Measurements from ENCODE around the gene FBH1. TPM values are rescaled to one million over a fixed set of nuclear protein-coding genes. Genes with fewer than 3 reads are reported as not detected.

The FBH1 gene
- total and polyA plus RNA-seq, 10 of the 15 experiments (the other 5 are each of a cell fraction or from before 2014, with no cell fraction given), result 6.1 to 67.6 (median 47.2) TPM

GRCh38 chr10:5862360-5862961, 27.6 kb upstream of the FBH1 start (continued):
- TF ChIP-seq NR2F1 (conservative IDR thresholded peaks at IDR 0.05), result peak; percentile 100
- TF ChIP-seq MAX (IDR thresholded peaks at IDR 0.05; ENCODE audit: low read depth, low read length), result no peak
- peak; percentile 53 for TF ChIP-seq TCF12 (IDR thresholded peaks at IDR 0.05; ENCODE audit: low read depth, low read length)
- TF ChIP-seq, protein P1, sequence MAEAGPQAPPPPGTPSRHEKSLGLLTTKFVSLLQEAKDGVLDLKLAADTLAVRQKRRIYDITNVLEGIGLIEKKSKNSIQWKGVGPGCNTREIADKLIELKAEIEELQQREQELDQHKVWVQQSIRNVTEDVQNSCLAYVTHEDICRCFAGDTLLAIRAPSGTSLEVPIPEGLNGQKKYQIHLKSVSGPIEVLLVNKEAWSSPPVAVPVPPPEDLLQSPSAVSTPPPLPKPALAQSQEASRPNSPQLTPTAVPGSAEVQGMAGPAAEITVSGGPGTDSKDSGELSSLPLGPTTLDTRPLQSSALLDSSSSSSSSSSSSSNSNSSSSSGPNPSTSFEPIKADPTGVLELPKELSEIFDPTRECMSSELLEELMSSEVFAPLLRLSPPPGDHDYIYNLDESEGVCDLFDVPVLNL (IDR thresholded peaks at IDR 0.05; ENCODE audit: low read depth, low read length), result 0 out of 2 replicates have a peak, but pooled peaks have one; percentile 25
- no peak for TF ChIP-seq ZNF207 (IDR thresholded peaks at IDR 0.05; ENCODE audit: borderline replicate concordance)
- TF ChIP-seq, protein P2, sequence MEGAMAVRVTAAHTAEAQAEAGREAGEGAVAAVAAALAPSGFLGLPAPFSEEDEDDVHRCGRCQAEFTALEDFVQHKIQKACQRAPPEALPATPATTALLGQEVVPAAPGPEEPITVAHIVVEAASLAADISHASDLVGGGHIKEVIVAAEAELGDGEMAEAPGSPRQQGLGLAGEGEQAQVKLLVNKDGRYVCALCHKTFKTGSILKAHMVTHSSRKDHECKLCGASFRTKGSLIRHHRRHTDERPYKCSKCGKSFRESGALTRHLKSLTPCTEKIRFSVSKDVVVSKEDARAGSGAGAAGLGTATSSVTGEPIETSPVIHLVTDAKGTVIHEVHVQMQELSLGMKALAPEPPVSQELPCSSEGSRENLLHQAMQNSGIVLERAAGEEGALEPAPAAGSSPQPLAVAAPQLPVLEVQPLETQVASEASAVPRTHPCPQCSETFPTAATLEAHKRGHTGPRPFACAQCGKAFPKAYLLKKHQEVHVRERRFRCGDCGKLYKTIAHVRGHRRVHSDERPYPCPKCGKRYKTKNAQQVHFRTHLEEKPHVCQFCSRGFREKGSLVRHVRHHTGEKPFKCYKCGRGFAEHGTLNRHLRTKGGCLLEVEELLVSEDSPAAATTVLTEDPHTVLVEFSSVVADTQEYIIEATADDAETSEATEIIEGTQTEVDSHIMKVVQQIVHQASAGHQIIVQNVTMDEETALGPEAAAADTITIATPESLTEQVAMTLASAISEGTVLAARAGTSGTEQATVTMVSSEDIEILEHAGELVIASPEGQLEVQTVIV (IDR thresholded peaks at IDR 0.05; ENCODE audit: borderline replicate concordance, partially characterized antibody), result no peak
- TF ChIP-seq NFXL1 (IDR thresholded peaks at IDR 0.05; ENCODE audit: borderline replicate concordance), result peak; percentile 89
- TF ChIP-seq MYB (IDR thresholded peaks at IDR 0.05; ENCODE audit: borderline replicate concordance, low read depth, low read length), result no peak
- TF ChIP-seq NFYB (IDR thresholded peaks at IDR 0.05; ENCODE audit: insufficient read depth, low read depth, low read length), result 0 out of 2 replicates have a peak, but pooled peaks have one; percentile 7
- TF ChIP-seq IKZF1 (conservative IDR thresholded peaks at IDR 0.05), result peak; percentile 94
- peak; percentile 69; the same call in 1 of the 2 replicates for TF ChIP-seq RCOR1 (conservative IDR thresholded peaks at IDR 0.05; ENCODE audit: low read depth, low read length)
- no peak for TF ChIP-seq CHD4 (IDR thresholded peaks at IDR 0.05)
- TF ChIP-seq SUZ12 (IDR thresholded peaks at IDR 0.05; ENCODE audit: unreplicated experiment), result no peak
- peak; percentile 98 for TF ChIP-seq TBL1XR1 (IDR thresholded peaks at IDR 0.05; ENCODE audit: low read depth, low read length)
- no peak for TF ChIP-seq HSF1 (IDR thresholded peaks at IDR 0.05; ENCODE audit: low read depth, low read length)
- TF ChIP-seq MTA3 (IDR thresholded peaks at IDR 0.05; ENCODE audit: borderline replicate concordance, low read length), result peak; percentile 96
- TF ChIP-seq, protein P3, sequence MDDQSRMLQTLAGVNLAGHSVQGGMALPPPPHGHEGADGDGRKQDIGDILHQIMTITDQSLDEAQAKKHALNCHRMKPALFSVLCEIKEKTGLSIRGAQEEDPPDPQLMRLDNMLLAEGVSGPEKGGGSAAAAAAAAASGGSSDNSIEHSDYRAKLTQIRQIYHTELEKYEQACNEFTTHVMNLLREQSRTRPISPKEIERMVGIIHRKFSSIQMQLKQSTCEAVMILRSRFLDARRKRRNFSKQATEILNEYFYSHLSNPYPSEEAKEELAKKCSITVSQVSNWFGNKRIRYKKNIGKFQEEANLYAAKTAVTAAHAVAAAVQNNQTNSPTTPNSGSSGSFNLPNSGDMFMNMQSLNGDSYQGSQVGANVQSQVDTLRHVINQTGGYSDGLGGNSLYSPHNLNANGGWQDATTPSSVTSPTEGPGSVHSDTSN (IDR thresholded peaks at IDR 0.05; ENCODE audit: insufficient replicate concordance, low read depth, low read length), result no peak
- TF ChIP-seq EZH2 (IDR thresholded peaks at IDR 0.05; ENCODE audit: borderline replicate concordance, control insufficient read depth, low read depth, low read length), result no peak
- peak in 1 of 2 experiments; percentile 85; a peak in 1 of 4 replicates for TF ChIP-seq CEBPB (IDR thresholded peaks at IDR 0.05; ENCODE audit: borderline replicate concordance in 1 of 2, low read depth in 2 of 2, low read length in 2 of 2)
- TF ChIP-seq ZBED1 (IDR thresholded peaks at IDR 0.05; ENCODE audit: borderline replicate concordance), result peak; percentile 98
- no peak for TF ChIP-seq BACH1 (IDR thresholded peaks at IDR 0.05; ENCODE audit: borderline replicate concordance)
- peak; percentile 99 for TF ChIP-seq ATF7 (IDR thresholded peaks at IDR 0.05; ENCODE audit: low read depth)
- TF ChIP-seq MYC (IDR thresholded peaks at IDR 0.05; ENCODE audit: insufficient read depth, insufficient read length, insufficient replicate concordance, low read length, severe bottlenecking), result no peak
- peak; percentile 82 for TF ChIP-seq JUNB (IDR thresholded peaks at IDR 0.05)

Measured in GM12878 (cell line).